SJSA1 (cell line): ENCODE measurements around the gene DOC2A. TPM values are rescaled to one million over a fixed set of nuclear protein-coding genes. Genes with fewer than 3 reads are reported as not detected.

Source experiments
- total RNA-seq: library from RNA; depleted of rRNA; stranded (reverse); fragments of >200 nt; shearing (Covaris generic); gene quantifications from 2 replicates; pipeline ENCODE4 v1.2.3, GENCODE V29; 2014; rRNA removed

DOC2A gene
- total RNA-seq, 1 experiment from 2014 or later, result not detected

Other genes with a start within 250 kb of the DOC2A start
- not detected in 2 replicates for gene ZG16, start 232.8 kb downstream of the DOC2A start, total RNA-seq
- 95.3 and 137 TPM in 2 replicates for gene KIF22, start 220.3 kb downstream of the DOC2A start, total RNA-seq
- gene MAZ, start 204.5 kb downstream of the DOC2A start, total RNA-seq, result 237 and 331 TPM in 2 replicates
- 0.11 TPM in 1 of 2 replicates, not detected in the other for gene PRRT2, start 198.8 kb downstream of the DOC2A start, total RNA-seq
- 39.3 and 66.0 TPM in 2 replicates for gene PAGR1, start 194.9 kb downstream of the DOC2A start, total RNA-seq
- gene MVP, start 190.6 kb downstream of the DOC2A start, total RNA-seq, result 138 and 149 TPM in 2 replicates
- gene CDIPT, start 147.8 kb downstream of the DOC2A start, total RNA-seq, result 59.9 and 71.6 TPM in 2 replicates
- gene SEZ6L2, start 111.5 kb downstream of the DOC2A start, total RNA-seq, result 13.2 and 13.8 TPM in 2 replicates
- gene ASPHD1, start 110.5 kb downstream of the DOC2A start, total RNA-seq, result 3.7 and 8.8 TPM in 2 replicates
- gene KCTD13, start 84.8 kb downstream of the DOC2A start, total RNA-seq, result 10.2 and 43.8 TPM in 2 replicates
- gene TMEM219, start 48.9 kb downstream of the DOC2A start, total RNA-seq, result 86.2 and 143 TPM in 2 replicates
- 55.7 and 65.8 TPM in 2 replicates for gene TAOK2, start 37.2 kb downstream of the DOC2A start, total RNA-seq
- 20.3 and 28.0 TPM in 2 replicates for gene HIRIP3, start 15.4 kb downstream of the DOC2A start, total RNA-seq
- 92.7 and 93.4 TPM in 2 replicates for gene INO80E, start 14.8 kb downstream of the DOC2A start, total RNA-seq
- not detected in 2 replicates for gene C16orf92, start 12.2 kb upstream of the DOC2A start, total RNA-seq
- 0.55 and 3.1 TPM in 2 replicates for gene TLCD3B, start 20.2 kb upstream of the DOC2A start, total RNA-seq
- 758 and 762 TPM in 2 replicates for gene ALDOA, start 54.7 kb upstream of the DOC2A start, total RNA-seq
- gene PPP4C, start 65.0 kb upstream of the DOC2A start, total RNA-seq, result 100 and 134 TPM in 2 replicates
- gene TBX6, start 80.9 kb upstream of the DOC2A start, total RNA-seq, result not detected in 2 replicates
- gene YPEL3, start 85.2 kb upstream of the DOC2A start, total RNA-seq, result 3.1 and 4.8 TPM in 2 replicates
- gene GDPD3, start 102.5 kb upstream of the DOC2A start, total RNA-seq, result 0.50 TPM in 1 of 2 replicates, not detected in the other
- 18.6 and 23.3 TPM in 2 replicates for gene MAPK3, start 112.2 kb upstream of the DOC2A start, total RNA-seq
- gene CORO1A, start 172.6 kb upstream of the DOC2A start, total RNA-seq, result 4.3 and 4.5 TPM in 2 replicates
- 156 and 420 TPM in 2 replicates for gene BOLA2B, start 182.6 kb upstream of the DOC2A start, total RNA-seq
- gene SLX1A, start 182.8 kb upstream of the DOC2A start, total RNA-seq, result 14.3 and 43.6 TPM in 2 replicates
- gene SULT1A3, start 188.2 kb upstream of the DOC2A start, total RNA-seq, result 3.6 and 5.8 TPM in 2 replicates
- not detected in 2 replicates for gene NPIPB13, start 237.5 kb upstream of the DOC2A start, total RNA-seq